ENCODE data around the gene AGK. TPM values are rescaled to one million over a fixed set of nuclear protein-coding genes. Genes with fewer than 3 reads are reported as not detected.
"Not testable (repeated sequence)": the region's sequence is repeated elsewhere in the genome, so short reads cannot be mapped to it uniquely, and the experiment has no call there.

The AGK gene
- total RNA-seq, 6 experiments from 2014 or later: 14.7 to 18.0 (median 16.1) TPM

DNA sequence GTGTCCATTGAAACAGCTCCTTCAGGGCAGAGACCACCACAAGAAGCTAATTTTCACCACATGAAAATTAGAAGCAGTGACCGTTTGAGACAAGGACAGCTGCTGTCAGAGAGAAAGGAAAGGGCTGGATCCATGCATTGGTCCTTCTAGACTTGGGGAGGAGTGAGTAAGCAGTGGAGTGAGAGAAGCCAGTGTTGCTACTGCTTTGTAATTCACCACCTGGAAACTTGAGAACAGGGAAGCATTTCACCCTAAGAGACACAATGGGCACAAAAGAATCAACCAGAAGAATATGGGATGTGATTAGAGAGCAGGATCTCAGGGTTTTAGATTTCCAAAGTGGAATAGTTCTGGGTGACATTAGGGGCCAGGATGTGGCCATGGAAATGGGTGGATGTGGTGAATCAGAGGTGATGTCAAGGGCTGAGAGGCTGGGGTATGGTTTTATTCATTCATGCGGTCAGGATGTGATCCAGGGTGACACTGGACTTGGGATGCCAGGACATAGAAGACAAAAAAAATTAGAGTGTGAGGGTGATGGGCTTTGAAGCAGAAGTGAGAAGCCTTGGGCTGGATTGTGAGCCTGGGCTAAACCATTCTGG lies 89.1 kb downstream of the AGK start:
- H3K36me3 Mint-ChIP-seq (ENCODE audit: low read depth): no peaks in the 10 kb centered on the region
- TF ChIP-seq, protein P1, sequence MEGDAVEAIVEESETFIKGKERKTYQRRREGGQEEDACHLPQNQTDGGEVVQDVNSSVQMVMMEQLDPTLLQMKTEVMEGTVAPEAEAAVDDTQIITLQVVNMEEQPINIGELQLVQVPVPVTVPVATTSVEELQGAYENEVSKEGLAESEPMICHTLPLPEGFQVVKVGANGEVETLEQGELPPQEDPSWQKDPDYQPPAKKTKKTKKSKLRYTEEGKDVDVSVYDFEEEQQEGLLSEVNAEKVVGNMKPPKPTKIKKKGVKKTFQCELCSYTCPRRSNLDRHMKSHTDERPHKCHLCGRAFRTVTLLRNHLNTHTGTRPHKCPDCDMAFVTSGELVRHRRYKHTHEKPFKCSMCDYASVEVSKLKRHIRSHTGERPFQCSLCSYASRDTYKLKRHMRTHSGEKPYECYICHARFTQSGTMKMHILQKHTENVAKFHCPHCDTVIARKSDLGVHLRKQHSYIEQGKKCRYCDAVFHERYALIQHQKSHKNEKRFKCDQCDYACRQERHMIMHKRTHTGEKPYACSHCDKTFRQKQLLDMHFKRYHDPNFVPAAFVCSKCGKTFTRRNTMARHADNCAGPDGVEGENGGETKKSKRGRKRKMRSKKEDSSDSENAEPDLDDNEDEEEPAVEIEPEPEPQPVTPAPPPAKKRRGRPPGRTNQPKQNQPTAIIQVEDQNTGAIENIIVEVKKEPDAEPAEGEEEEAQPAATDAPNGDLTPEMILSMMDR (IDR thresholded peaks at IDR 0.05): no peak
- DNase-seq: no peak
- H3K4me1 Mint-ChIP-seq (ENCODE audit: low read depth): peaks cover 20% of the 10 kb centered on the region
- H3K27me3 Mint-ChIP-seq (ENCODE audit: insufficient read depth): no peaks in the 10 kb centered on the region
- no peaks in the 10 kb centered on the region for H3K9me3 Mint-ChIP-seq
- H3K27ac Mint-ChIP-seq: no peak overlapping the region
- no peak overlapping the region for H3K4me3 Mint-ChIP-seq

DNA sequence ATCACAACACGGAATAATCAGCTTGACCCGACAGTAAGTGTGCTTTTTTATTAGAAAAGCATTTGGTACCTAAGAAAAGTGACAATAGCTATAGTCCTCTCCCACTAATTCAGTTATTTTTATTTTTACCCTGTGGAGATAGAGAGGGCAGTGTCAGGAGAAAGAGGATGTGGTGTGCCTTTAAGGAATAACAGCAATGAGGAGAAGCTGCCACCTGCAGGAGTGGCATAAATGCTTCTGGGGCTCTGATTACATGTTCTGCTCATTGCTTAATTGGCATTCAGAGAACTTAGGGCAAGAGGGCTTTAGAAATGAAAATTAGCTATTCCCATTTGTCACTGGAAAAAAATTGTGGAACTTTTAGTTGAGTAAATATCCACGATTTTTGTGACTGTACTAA lies 90.7 kb downstream of the AGK start:
- Mint-ChIP-seq H3K4me3 (no peak overlapping the region), H3K27ac (no peak overlapping the region), H3K9me3 (no peaks in the 10 kb centered on the region), H3K27me3 (ENCODE audit: insufficient read depth) (no peaks in the 10 kb centered on the region; the same call in 1 of the 2 replicates), H3K4me1 (ENCODE audit: low read depth) (peaks cover 24% of the 10 kb centered on the region), H3K36me3 (ENCODE audit: low read depth) (no peaks in the 10 kb centered on the region)
- TF ChIP-seq, protein P1 (IDR thresholded peaks at IDR 0.05): no peak
- no peak for DNase-seq

DNA sequence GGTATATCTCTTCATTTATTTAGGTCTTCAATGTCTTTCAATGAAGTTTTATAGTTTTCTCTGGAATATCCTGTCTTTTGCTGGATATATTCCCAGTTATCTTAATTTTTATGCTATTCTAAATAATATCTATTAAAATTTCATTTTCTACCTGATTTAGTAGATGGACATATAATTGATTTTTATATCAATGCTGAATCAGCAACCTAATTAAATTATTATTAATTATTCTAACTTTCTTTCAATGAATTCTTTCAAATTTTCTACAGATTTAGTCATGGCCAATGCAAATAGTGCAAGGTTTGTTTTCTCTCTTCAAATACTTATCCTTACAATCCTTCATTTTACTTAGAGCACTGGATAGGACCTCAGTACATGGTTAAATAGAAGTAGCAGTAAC lies 94.0 kb downstream of the AGK start:
- no peak for DNase-seq
- Mint-ChIP-seq H3K36me3 (ENCODE audit: low read depth) (no peaks in the 10 kb centered on the region; the same call in 1 of the 2 replicates), H3K4me3 (no peak overlapping the region), H3K27ac (no peak overlapping the region), H3K9me3 (no peaks in the 10 kb centered on the region), H3K4me1 (ENCODE audit: low read depth) (peaks cover 26% of the 10 kb centered on the region), H3K27me3 (ENCODE audit: insufficient read depth) (no peaks in the 10 kb centered on the region; the same call in 1 of the 2 replicates)
- TF ChIP-seq, protein P1 (IDR thresholded peaks at IDR 0.05): no peak

DNA sequence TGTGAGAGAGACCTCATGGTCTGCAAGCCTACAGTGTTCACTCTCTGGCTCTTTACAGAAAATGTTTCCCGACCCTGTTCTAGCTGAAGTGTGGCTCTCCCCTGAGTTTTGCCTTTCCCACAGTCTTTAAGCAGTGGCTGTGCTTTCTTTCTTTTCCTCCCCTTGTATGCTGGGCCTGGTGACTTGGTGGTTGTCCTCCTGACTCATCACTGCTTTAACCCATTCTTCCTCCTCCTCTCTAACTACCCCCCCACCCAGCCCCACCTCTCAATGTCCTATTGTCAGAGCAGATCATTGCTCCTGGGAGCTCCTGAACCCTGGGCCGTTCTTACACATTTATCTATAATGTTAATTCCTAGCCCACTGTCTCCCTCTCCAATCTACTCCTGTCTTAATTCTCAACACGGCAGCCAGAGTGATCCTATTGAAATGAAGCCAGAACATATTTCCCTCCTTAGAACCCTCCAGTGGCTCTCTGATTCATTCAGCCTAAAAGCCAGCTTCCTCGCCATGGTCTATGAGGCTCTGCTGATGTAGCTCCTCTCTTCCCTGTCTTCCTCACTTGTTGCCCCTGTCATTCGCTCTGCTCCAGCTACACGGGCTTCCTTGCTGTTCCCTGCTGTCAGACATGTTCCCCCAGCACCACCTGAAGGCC lies 95.7 kb downstream of the AGK start:
- Mint-ChIP-seq H3K4me3 (no peak overlapping the region), H3K4me1 (ENCODE audit: low read depth) (peaks cover 18% of the 10 kb centered on the region), H3K9me3 (no peaks in the 10 kb centered on the region), H3K36me3 (ENCODE audit: low read depth) (no peaks in the 10 kb centered on the region; the same call in 1 of the 2 replicates), H3K27ac (peak overlapping the region; percentile 22; the same call in 1 of the 2 replicates), H3K27me3 (ENCODE audit: insufficient read depth) (no peaks in the 10 kb centered on the region; the same call in 1 of the 2 replicates)
- TF ChIP-seq, protein P1 (IDR thresholded peaks at IDR 0.05): no peak
- DNase-seq: no peak

DNA sequence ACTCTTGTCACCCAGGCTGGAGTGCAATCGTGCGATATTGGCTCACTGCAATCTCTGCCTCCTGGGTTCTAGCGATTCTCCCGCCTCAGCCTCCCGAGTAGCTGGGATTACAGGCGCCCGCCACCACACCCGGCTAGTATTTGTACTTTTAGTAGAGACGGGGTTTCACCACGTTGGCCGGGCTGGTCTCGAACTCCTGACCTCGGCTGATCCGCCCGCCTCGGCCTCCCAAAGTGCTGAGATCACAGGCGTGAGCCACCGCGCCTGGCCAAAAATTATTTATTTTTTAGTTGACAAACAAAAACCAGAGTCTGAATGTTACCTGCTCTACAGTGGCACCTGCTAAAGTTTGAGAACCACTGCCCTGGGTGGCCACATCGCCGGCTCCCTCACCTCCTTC lies 96.5 kb downstream of the AGK start:
- H3K36me3 Mint-ChIP-seq (ENCODE audit: low read depth); H3K4me3 Mint-ChIP-seq; H3K9me3 Mint-ChIP-seq; DNase-seq; H3K27me3 Mint-ChIP-seq (ENCODE audit: insufficient read depth); H3K27ac Mint-ChIP-seq: not testable (repeated sequence)
- peaks cover 18% of the 10 kb centered on the region for H3K4me1 Mint-ChIP-seq (ENCODE audit: low read depth)

Data from HFFc6 (cell line).